Measurements from ENCODE around the gene GM2A. TPM values are rescaled to one million over a fixed set of nuclear protein-coding genes. Genes with fewer than 3 reads are reported as not detected.

GM2A gene
- total and polyA plus RNA-seq, 2 of the 13 experiments (the other 11 are each of a cell fraction or from before 2014, with no cell fraction given), result 14.6 to 29.6 TPM

- TF ChIP-seq ZNF280D (CRISPR knock-in tag; IDR thresholded peaks at IDR 0.05) (no peak), MIER2 (CRISPR knock-in tag; IDR thresholded peaks at IDR 0.05) (no peak), ZNF263 (CRISPR knock-in tag; IDR thresholded peaks at IDR 0.05) (no peak), THRA (CRISPR knock-in tag; IDR thresholded peaks at IDR 0.05; ENCODE audit: borderline replicate concordance) (no peak), RFXANK (CRISPR knock-in tag; IDR thresholded peaks at IDR 0.05) (no peak), ZNF430 (CRISPR knock-in tag; IDR thresholded peaks at IDR 0.05) (no peak), ZNF101 (CRISPR knock-in tag; IDR thresholded peaks at IDR 0.05; ENCODE audit: borderline replicate concordance, low read depth) (no peak), ZBTB37 (CRISPR knock-in tag; IDR thresholded peaks at IDR 0.05) (no peak), ZNF562 (CRISPR knock-in tag; IDR thresholded peaks at IDR 0.05; ENCODE audit: borderline replicate concordance) (no peak), ZNF629 (CRISPR knock-in tag; conservative IDR thresholded peaks at IDR 0.05) (peak; percentile 80), KAT2B (IDR thresholded peaks at IDR 0.05; ENCODE audit: borderline replicate concordance, low read depth, low read length) (no peak), PITX1 (CRISPR knock-in tag; IDR thresholded peaks at IDR 0.05) (no peak)
These were observed 42.2 kb downstream of the GM2A start (continued) for GRCh38 chr5:151295138-151295537.
